ENCODE data around the gene DYNLT3. TPM values are rescaled to one million over a fixed set of nuclear protein-coding genes. Genes with fewer than 3 reads are reported as not detected.

The DYNLT3 gene
- total and polyA plus RNA-seq, 2 of the 13 experiments (the other 11 are each of a cell fraction or from before 2014, with no cell fraction given): 5.4 to 6.1 TPM

GRCh38 chrX:37887347-37887746 lies 40.0 kb upstream of the DYNLT3 start:
- Histone ChIP-seq H3K9me3 (ENCODE audit: low read length) (no peaks in the 10 kb centered on the region), H3K4me1 (ENCODE audit: insufficient read depth, low read length) (no peaks in the 10 kb centered on the region), H3K4me3 (replicated peaks in 1 of 3; ENCODE audit: insufficient read depth in 1 of 3, low read depth in 2 of 3, low read length in 3 of 3) (no peak overlapping the region), H3K9ac (ENCODE audit: insufficient read depth, low read depth, low read length) (no peak overlapping the region), H2AFZ (ENCODE audit: low read length) (no peak overlapping the region), H3K4me2 (ENCODE audit: low read depth, low read length) (no peak overlapping the region), H3K27ac (ENCODE audit: extremely low read length, insufficient read depth, low read length) (no peak overlapping the region), H4K20me1 (ENCODE audit: insufficient read depth, low read length) (no peaks in the 10 kb centered on the region), H3K79me2 (ENCODE audit: insufficient read depth, low read length) (no peaks in the 10 kb centered on the region), H3K36me3 (replicated peaks in 1 of 2; ENCODE audit: control insufficient read depth in 1 of 2, insufficient read depth in 2 of 2, low read length in 2 of 2) (no peaks in the 10 kb centered on the region), H3K27me3 (ENCODE audit: control insufficient read depth in 1 of 2, insufficient read depth in 2 of 2, low read length in 2 of 2) (no peaks in the 10 kb centered on the region)
- FAIRE-seq (no peak), ATAC-seq (no peak), DNase-seq (ENCODE audit: low spot score) (no peak)
- no TSS peak for BruUV-seq (replicated peaks)
- WGBS (ENCODE audit: low lambda C conversion rate): 0% methylated on average over 1 of the region's 1 CpG
- POLR2A ChIA-PET: no interaction called here
- intact Hi-C loops (cut with micrococcal nuclease; ENCODE audit: unreplicated experiment) (no loop called here), in situ Hi-C loops (cut with HindIII; ENCODE audit: extremely low pct_ligation_motif_present, low pct_unique_long_range_greater_than_20kb) (no loop called here)
- CTCF ChIA-PET (ENCODE audit: low intra/inter-chr PET ratio, low total read pairs): no interaction called here
- TF ChIP-seq HIVEP1 (CRISPR knock-in tag; IDR thresholded peaks at IDR 0.05) (no peak), PATZ1 (CRISPR knock-in tag; IDR thresholded peaks at IDR 0.05) (no peak), ZNF775 (CRISPR knock-in tag; IDR thresholded peaks at IDR 0.05; ENCODE audit: borderline replicate concordance) (no peak), MEIS2 (CRISPR knock-in tag; IDR thresholded peaks at IDR 0.05) (no peak), GATAD2A (CRISPR knock-in tag; IDR thresholded peaks at IDR 0.05) (no peak), ZNF17 (CRISPR knock-in tag; IDR thresholded peaks at IDR 0.05) (no peak), TAF15 (IDR thresholded peaks at IDR 0.05; ENCODE audit: low read depth, low read length, poor library complexity, severe bottlenecking) (no peak), RCOR2 (CRISPR knock-in tag; IDR thresholded peaks at IDR 0.05) (no peak), ZNF552 (CRISPR knock-in tag; IDR thresholded peaks at IDR 0.05; ENCODE audit: borderline replicate concordance) (no peak), ZBTB8A (CRISPR knock-in tag; IDR thresholded peaks at IDR 0.05; ENCODE audit: borderline replicate concordance, low read depth) (no peak), ZNF543 (CRISPR knock-in tag; IDR thresholded peaks at IDR 0.05) (no peak), ELF1 (CRISPR knock-in tag; IDR thresholded peaks at IDR 0.05) (no peak), TRAFD1 (CRISPR knock-in tag; IDR thresholded peaks at IDR 0.05; ENCODE audit: borderline replicate concordance) (no peak), ZNF280D (CRISPR knock-in tag; IDR thresholded peaks at IDR 0.05) (no peak), ZNF431 (CRISPR knock-in tag; IDR thresholded peaks at IDR 0.05; ENCODE audit: borderline replicate concordance, low read depth) (no peak), CSRNP2 (CRISPR knock-in tag; conservative IDR thresholded peaks at IDR 0.05; ENCODE audit: low read depth) (no peak)

All from HepG2 (cell line).